GM23248 (cell line): Measurements from ENCODE around the gene C5orf15.

Source experiments
- EZH2 ChIP-seq: fragments of 200-600 bp; sonication (generic); IDR thresholded peaks from 2 replicates; pipeline ENCODE4 v1.6.1; 2018; ENCODE audit warnings: antibody characterized with exemption, mild to moderate bottlenecking; ENCODE audit not compliant: insufficient read depth, poor library complexity, severe bottlenecking
- EZH2phosphoT487 ChIP-seq: fragments of 200-600 bp; sonication (generic); IDR thresholded peaks from 2 replicates; pipeline ENCODE4 v1.6.1; 2018; ENCODE audit warnings: antibody characterized with exemption, moderate library complexity, mild to moderate bottlenecking, low read depth; ENCODE audit not compliant: insufficient read depth

DNA sequence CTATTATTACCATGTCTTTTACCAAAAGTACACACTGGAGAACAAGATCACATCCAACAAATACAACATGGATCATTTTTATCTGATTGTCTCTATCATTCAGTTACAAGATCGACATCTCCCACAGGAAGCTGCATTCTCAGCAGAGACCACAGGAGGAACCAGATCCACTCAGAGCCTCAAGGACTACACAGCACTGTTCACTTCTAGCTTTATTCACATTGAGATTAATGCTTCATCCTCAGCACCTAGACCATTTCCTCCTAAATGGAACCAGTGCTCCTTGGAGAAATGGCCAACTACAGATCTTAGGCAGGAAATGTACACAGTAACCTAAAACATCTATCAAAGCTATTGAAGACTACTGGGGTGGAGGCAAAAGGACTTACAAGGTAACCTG lies 13.3 kb upstream of the C5orf15 start:
- no peak for TF ChIP-seq EZH2
- no peak for TF ChIP-seq EZH2phosphoT487
